Measurements from ENCODE around the gene DNAJC15. TPM values are rescaled to one million over a fixed set of nuclear protein-coding genes. Genes with fewer than 3 reads are reported as not detected.
A peak's percentile ranks its signal among the peaks of the same experiment; 100 is the strongest.

DNAJC15 gene
- total and polyA plus RNA-seq, 7 experiments from 2014 or later: 5.0 to 22.8 (median 10.5) TPM

- DNase-seq (no peak), ATAC-seq (peak; percentile 22)
- intact Hi-C loops (cut with micrococcal nuclease): loop anchor here (1.0 kb wide), 2 partner anchors 162 to 163 kb away; no protein-coding TSS in a partner anchor
- Histone ChIP-seq H3K9me3 (ENCODE audit: control insufficient read depth in 2 of 3, low read length in 3 of 3) (no peaks in the 10 kb centered on the region), H3K27ac (ENCODE audit: low read depth, low read length) (no peak overlapping the region), H3K4me1 (ENCODE audit: control insufficient read depth in 2 of 2, insufficient read depth in 2 of 2, low read length in 2 of 2) (peaks cover 0 to 8% of the 10 kb centered on the region in 2 donors), H3K4me3 (ENCODE audit: low read length) (no peak overlapping the region), H3K27me3 (ENCODE audit: control insufficient read depth in 2 of 2, insufficient read depth in 2 of 2, low read length in 2 of 2) (no peaks in the 10 kb centered on the region), H3K36me3 (ENCODE audit: control insufficient read depth in 2 of 3, insufficient read depth in 3 of 3, low read length in 3 of 3) (no peaks in the 10 kb centered on the region)
- ChIA-PET CTCF (interaction anchor here (1.1 to 1.2 kb wide), 2 partner anchors 161 to 163 kb away, joined by 6 to 8 read pairs; no protein-coding TSS in a partner anchor), POLR2A (interaction anchor here (0.8 kb wide), 1 partner anchor 139 kb away, joined by 3 read pairs; no protein-coding TSS in a partner anchor)
- H3K27me3 Mint-ChIP-seq: peaks cover 8 to 20% (median 11%) of the 10 kb centered on the region in 5 donors
- H3K4me3 Mint-ChIP-seq: no peak overlapping the region
- H3K9me3 Mint-ChIP-seq: peaks cover 0 to 3% (median 0%) of the 10 kb centered on the region in 11 donors
- H3K4me1 Mint-ChIP-seq: peaks cover 7 to 21% (median 13%) of the 10 kb centered on the region in 7 donors
- peaks cover 0 to 4% (median 0%) of the 10 kb centered on the region in 5 donors for H3K36me3 Mint-ChIP-seq
- H3K27ac Mint-ChIP-seq: no peak overlapping the region
These were observed 108.9 kb downstream of the DNAJC15 start for GRCh38 chr13:43132257-43132656.

- CTCF ChIA-PET: interaction anchor here (1.1 to 1.2 kb wide), 2 partner anchors 161 to 164 kb away, joined by 6 to 8 read pairs; no protein-coding TSS in a partner anchor
- intact Hi-C loops (cut with micrococcal nuclease): loop anchor here (1.0 kb wide), 2 partner anchors 163 to 164 kb away; no protein-coding TSS in a partner anchor
- DNase-seq (no peak), ATAC-seq (no peak)
- H3K36me3 ChIP-seq (ENCODE audit: control insufficient read depth in 2 of 3, insufficient read depth in 3 of 3, low read length in 3 of 3): no peaks in the 10 kb centered on the region
- H3K4me3 Mint-ChIP-seq: no peak overlapping the region
- H3K27me3 Mint-ChIP-seq: peaks cover 8 to 23% (median 14%) of the 10 kb centered on the region in 5 donors
- no peak overlapping the region for H3K27ac ChIP-seq (ENCODE audit: low read depth, low read length)
- peaks cover 2 to 15% (median 6%) of the 10 kb centered on the region in 7 donors for H3K4me1 Mint-ChIP-seq
- H3K4me1 ChIP-seq (ENCODE audit: control insufficient read depth in 2 of 2, insufficient read depth in 2 of 2, low read length in 2 of 2): peaks cover 0 to 1% of the 10 kb centered on the region in 2 donors
- no peak overlapping the region for H3K27ac Mint-ChIP-seq
- POLR2A ChIA-PET: interaction anchor here (0.8 kb wide), 1 partner anchor 140 kb away, joined by 3 read pairs; no protein-coding TSS in a partner anchor
- H3K9me3 ChIP-seq (ENCODE audit: control insufficient read depth in 2 of 3, low read length in 3 of 3): no peaks in the 10 kb centered on the region
- H3K36me3 Mint-ChIP-seq: peaks cover 0 to 4% (median 0%) of the 10 kb centered on the region in 5 donors
- peaks cover 0 to 3% (median 0%) of the 10 kb centered on the region in 11 donors for H3K9me3 Mint-ChIP-seq
- H3K4me3 ChIP-seq (ENCODE audit: low read length): no peak overlapping the region
- H3K27me3 ChIP-seq (ENCODE audit: control insufficient read depth in 2 of 2, insufficient read depth in 2 of 2, low read length in 2 of 2): no peaks in the 10 kb centered on the region
These were observed 109.5 kb downstream of the DNAJC15 start for GRCh38 chr13:43132911-43133310.

GRCh38 chr13:43133792-43134191, 110.4 kb downstream of the DNAJC15 start:
- intact Hi-C loops (cut with micrococcal nuclease): no loop called here
- H3K9me3 ChIP-seq (ENCODE audit: control insufficient read depth in 2 of 3, low read length in 3 of 3): no peaks in the 10 kb centered on the region
- Mint-ChIP-seq H3K27ac (no peak overlapping the region), H3K4me3 (no peak overlapping the region), H3K9me3 (peaks cover 0 to 3% (median 0%) of the 10 kb centered on the region in 11 donors), H3K36me3 (peaks cover 0 to 4% (median 0%) of the 10 kb centered on the region in 5 donors), H3K4me1 (peaks cover 0 to 8% (median 0%) of the 10 kb centered on the region in 7 donors), H3K27me3 (peaks cover 8 to 28% (median 15%) of the 10 kb centered on the region in 5 donors)
- no peak overlapping the region for H3K4me3 ChIP-seq (ENCODE audit: low read length)
- H3K27me3 ChIP-seq (ENCODE audit: control insufficient read depth in 2 of 2, insufficient read depth in 2 of 2, low read length in 2 of 2): no peaks in the 10 kb centered on the region
- POLR2A ChIA-PET: no interaction called here
- H3K36me3 ChIP-seq (ENCODE audit: control insufficient read depth in 2 of 3, insufficient read depth in 3 of 3, low read length in 3 of 3): no peaks in the 10 kb centered on the region
- DNase-seq (no peak), ATAC-seq (no peak)
- no peaks in the 10 kb centered on the region for H3K4me1 ChIP-seq (ENCODE audit: control insufficient read depth in 2 of 2, insufficient read depth in 2 of 2, low read length in 2 of 2)
- H3K27ac ChIP-seq (ENCODE audit: low read depth, low read length): no peak overlapping the region
- CTCF ChIA-PET: no interaction called here

GRCh38 chr13:43134868-43135267, 111.5 kb downstream of the DNAJC15 start:
- Histone ChIP-seq H3K4me1 (ENCODE audit: control insufficient read depth in 2 of 2, insufficient read depth in 2 of 2, low read length in 2 of 2) (no peaks in the 10 kb centered on the region), H3K36me3 (ENCODE audit: control insufficient read depth in 2 of 3, insufficient read depth in 3 of 3, low read length in 3 of 3) (no peaks in the 10 kb centered on the region), H3K9me3 (ENCODE audit: control insufficient read depth in 2 of 3, low read length in 3 of 3) (no peaks in the 10 kb centered on the region), H3K27me3 (ENCODE audit: control insufficient read depth in 2 of 2, insufficient read depth in 2 of 2, low read length in 2 of 2) (no peaks in the 10 kb centered on the region), H3K27ac (ENCODE audit: low read depth, low read length) (no peak overlapping the region), H3K4me3 (ENCODE audit: low read length) (no peak overlapping the region)
- Mint-ChIP-seq H3K4me3 (no peak overlapping the region), H3K27me3 (peaks cover 4 to 20% (median 13%) of the 10 kb centered on the region in 5 donors), H3K9me3 (peaks cover 0 to 3% (median 0%) of the 10 kb centered on the region in 11 donors), H3K4me1 (no peaks in the 10 kb centered on the region), H3K27ac (no peak overlapping the region), H3K36me3 (peaks cover 0 to 4% (median 0%) of the 10 kb centered on the region in 5 donors)
- DNase-seq: no peak
- ChIA-PET CTCF (interaction anchor here (0.6 kb wide), 1 partner anchor 12 kb away, joined by 3 read pairs; no protein-coding TSS in a partner anchor), POLR2A (no interaction called here)
- no peak for ATAC-seq
- intact Hi-C loops (cut with micrococcal nuclease): no loop called here

- Histone ChIP-seq H3K4me1 (ENCODE audit: control insufficient read depth in 2 of 2, insufficient read depth in 2 of 2, low read length in 2 of 2) (no peaks in the 10 kb centered on the region), H3K36me3 (ENCODE audit: control insufficient read depth in 2 of 3, insufficient read depth in 3 of 3, low read length in 3 of 3) (no peaks in the 10 kb centered on the region), H3K27ac (ENCODE audit: low read depth, low read length) (no peak overlapping the region), H3K27me3 (ENCODE audit: control insufficient read depth in 2 of 2, insufficient read depth in 2 of 2, low read length in 2 of 2) (no peaks in the 10 kb centered on the region), H3K4me3 (ENCODE audit: low read length) (no peak overlapping the region), H3K9me3 (ENCODE audit: control insufficient read depth in 2 of 3, low read length in 3 of 3) (no peaks in the 10 kb centered on the region)
- POLR2A ChIA-PET: no interaction called here
- H3K36me3 Mint-ChIP-seq: peaks cover 0 to 4% (median 0%) of the 10 kb centered on the region in 5 donors
- H3K27me3 Mint-ChIP-seq: peaks cover 4 to 21% (median 13%) of the 10 kb centered on the region in 5 donors
- H3K4me3 Mint-ChIP-seq: no peak overlapping the region
- no peaks in the 10 kb centered on the region for H3K4me1 Mint-ChIP-seq
- CTCF ChIA-PET: interaction anchor here (0.6 kb wide), 1 partner anchor 11 kb away, joined by 3 read pairs; no protein-coding TSS in a partner anchor
- peaks cover 0 to 3% (median 0%) of the 10 kb centered on the region in 11 donors for H3K9me3 Mint-ChIP-seq
- H3K27ac Mint-ChIP-seq: no peak overlapping the region
- ATAC-seq (no peak), DNase-seq (no peak)
- intact Hi-C loops (cut with micrococcal nuclease): no loop called here
These were observed 112.1 kb downstream of the DNAJC15 start for GRCh38 chr13:43135516-43135915.

DNA sequence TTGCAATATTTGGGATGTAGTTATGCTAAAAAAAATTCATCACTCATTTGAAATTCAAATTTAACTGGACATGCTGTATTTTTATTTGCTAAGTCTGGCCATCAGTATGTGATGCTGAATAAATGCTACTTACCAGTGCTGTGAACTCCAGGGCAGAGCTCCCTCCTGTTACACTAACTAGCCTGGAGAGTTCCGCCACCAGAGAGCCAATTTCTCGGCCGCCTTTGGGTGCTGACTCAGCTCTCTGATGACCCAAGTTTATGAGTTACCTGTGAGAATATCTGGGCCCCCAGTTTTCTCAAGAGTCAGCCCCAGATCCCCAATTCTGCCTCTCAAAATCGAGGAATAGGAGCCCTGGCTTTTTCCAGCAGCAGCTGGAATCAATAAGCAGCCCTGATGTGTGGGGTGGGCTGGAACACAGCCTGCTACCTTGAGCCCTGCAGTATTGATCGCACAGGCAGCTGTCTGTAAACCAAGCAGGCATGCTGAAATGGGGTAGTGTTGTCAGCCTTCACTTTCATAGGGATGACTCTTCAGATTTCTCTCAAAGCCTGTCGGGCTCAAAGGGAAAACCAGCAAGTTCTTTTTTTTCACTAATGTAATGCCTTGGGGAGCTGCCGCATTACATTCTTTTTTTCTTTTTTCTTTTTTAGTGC, 113.7 kb downstream of the DNAJC15 start:
- H3K36me3 Mint-ChIP-seq: peaks cover 0 to 4% (median 0%) of the 10 kb centered on the region in 5 donors
- DNase-seq (no peak), ATAC-seq (no peak)
- Histone ChIP-seq H3K27me3 (ENCODE audit: control insufficient read depth in 2 of 2, insufficient read depth in 2 of 2, low read length in 2 of 2) (no peaks in the 10 kb centered on the region), H3K4me1 (ENCODE audit: control insufficient read depth in 2 of 2, insufficient read depth in 2 of 2, low read length in 2 of 2) (no peaks in the 10 kb centered on the region), H3K27ac (ENCODE audit: low read depth, low read length) (no peak overlapping the region), H3K4me3 (ENCODE audit: low read length) (no peak overlapping the region), H3K36me3 (ENCODE audit: control insufficient read depth in 2 of 3, insufficient read depth in 3 of 3, low read length in 3 of 3) (no peaks in the 10 kb centered on the region), H3K9me3 (ENCODE audit: control insufficient read depth in 2 of 3, low read length in 3 of 3) (no peaks in the 10 kb centered on the region)
- H3K27me3 Mint-ChIP-seq: peaks cover 4 to 23% (median 13%) of the 10 kb centered on the region in 5 donors
- peaks cover 0 to 3% (median 0%) of the 10 kb centered on the region in 11 donors for H3K9me3 Mint-ChIP-seq
- intact Hi-C loops (cut with micrococcal nuclease): no loop called here
- no peak overlapping the region for H3K27ac Mint-ChIP-seq
- H3K4me1 Mint-ChIP-seq: no peaks in the 10 kb centered on the region
- CTCF ChIA-PET: no interaction called here
- H3K4me3 Mint-ChIP-seq: no peak overlapping the region
- POLR2A ChIA-PET: interaction anchor here (0.6 kb wide), 1 partner anchor 239 kb away, joined by 3 read pairs; no protein-coding TSS in a partner anchor
